Thyroid gland (tissue), 4 donors: ENCODE measurements around the gene ASCC2. TPM values are rescaled to one million over a fixed set of nuclear protein-coding genes. Genes with fewer than 3 reads are reported as not detected.

Source experiments
- DNase-seq, 2 donors: peaks; one replicate each; pipeline ENCODE4 v3.0.0-alpha.2; 2019
- H3K27ac ChIP-seq, 3 donors: fragments of 200-600 bp; sonication (generic); 1 replicate in 2 of 3; 2 replicates in 1 of 3; pipeline ENCODE4 v1.5.1; 2016 to 2019; ENCODE audit warnings: mild to moderate bottlenecking in 1 of 3, moderate library complexity in 1 of 3
- H3K27me3 ChIP-seq: fragments of 200-600 bp; sonication (generic); one replicate; pipeline ENCODE4 v1.5.1; 2019
- H3K36me3 ChIP-seq, 2 donors: fragments of 200-600 bp; sonication (generic); one replicate each; pipeline ENCODE4 v1.5.1; 2016 to 2019
- H3K4me1 ChIP-seq, 2 donors: fragments of 200-600 bp; sonication (generic); one replicate each; pipeline ENCODE4 v1.5.1; 2017 to 2019
- H3K4me3 ChIP-seq, 3 donors: fragments of 200-600 bp; sonication (generic); replicated peaks in 1 of 3; 1 replicate in 2 of 3; 2 replicates in 1 of 3; pipeline ENCODE4 v1.5.1; 2016; ENCODE audit warnings: mild to moderate bottlenecking in 1 of 3
- H3K9me3 ChIP-seq: fragments of 200-600 bp; sonication (generic); one replicate; pipeline ENCODE4 v1.5.1; 2017
- CTCF ChIP-seq, 6 experiments: fragments of 200-600 bp in 3 of 6; fragments of 450-650 bp in 3 of 6; sonication (generic) in 3 of 6; IDR thresholded peaks; one replicate each; pipeline ENCODE4 v1.5.1; 2016 to 2019; ENCODE audit warnings: antibody characterized with exemption in 6 of 6, mild to moderate bottlenecking in 2 of 6, inconsistent platforms in 1 of 6, moderate library complexity in 1 of 6
- POLR2A ChIP-seq, 2 donors: fragments of 450-650 bp; IDR thresholded peaks; one replicate each; pipeline ENCODE4 v1.6.1; 2017; ENCODE audit warnings: antibody characterized with exemption in 2 of 2, mild to moderate bottlenecking in 2 of 2, moderate library complexity in 1 of 2
- WGBS, 2 donors: methylation state at CpG; one replicate each; pipeline ENCODE4 v1.1.5; 2017; 5-methylcytosine and 5-hydroxymethylcytosine counted together
- intact Hi-C: fragments of 100-400 bp; cut with DNase I; formaldehyde crosslinking; loops from one replicate; pipeline ENCODE4 v1.15.1; 2023
- small RNA-seq: library from RNA; depleted of rRNA; stranded (forward); fragments of <200 nt; gene quantifications from one replicate; pipeline ENCODE3, GENCODE V24; 2016
- total RNA-seq, 4 donors: library from RNA; depleted of rRNA; stranded (reverse); fragments of >200 nt; gene quantifications; one replicate each; pipeline ENCODE4 v1.2.3, GENCODE V29; 2016

Gene ASCC2
- total RNA-seq, 4 donors from 2014 or later: 47.6 to 66.8 (median 51.3) TPM

DNA sequence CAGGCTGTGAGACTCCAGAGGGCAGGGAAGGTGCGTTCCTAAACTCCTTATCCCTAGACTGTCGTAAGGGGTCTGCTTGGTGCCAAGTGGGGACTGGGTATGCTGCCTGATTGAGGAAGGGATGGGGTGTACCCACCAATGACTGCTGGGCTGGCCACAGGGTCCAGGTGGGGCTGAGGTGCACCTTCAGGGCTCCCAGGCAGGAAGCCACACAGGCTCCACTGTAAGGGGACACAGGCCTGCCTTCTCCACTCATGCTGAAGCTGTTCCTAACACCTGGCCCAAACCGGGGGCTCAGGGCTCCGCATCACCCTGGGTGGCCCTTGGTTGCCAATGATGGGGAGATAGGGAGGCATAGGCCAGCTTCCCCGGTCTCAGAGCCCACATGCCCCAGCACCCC, 97.9 kb downstream of the ASCC2 start:
- Histone ChIP-seq H3K36me3 (peaks cover 0 to 4% of the 10 kb centered on the region in 2 donors), H3K9me3 (no peaks in the 10 kb centered on the region), H3K27me3 (no peaks in the 10 kb centered on the region), H3K4me3 (no peak overlapping the region), H3K27ac (no peak overlapping the region), H3K4me1 (peaks cover 0 to 12% of the 10 kb centered on the region in 2 donors)
- no peak for DNase-seq
- 100% methylated on average over 1 to 2 of the region's 5 CpGs for WGBS, 2 donors
- TF ChIP-seq POLR2A (IDR thresholded peaks at IDR 0.05): no peak
- TF ChIP-seq CTCF (IDR thresholded peaks at IDR 0.05): no peak
- intact Hi-C loops: no loop called here

- intact Hi-C loops: no loop called here
- TF ChIP-seq POLR2A (IDR thresholded peaks at IDR 0.05): no peak
- no peak for TF ChIP-seq CTCF (IDR thresholded peaks at IDR 0.05)
- peaks cover 0 to 5% of the 10 kb centered on the region in 2 donors for H3K4me1 ChIP-seq
- H3K4me3 ChIP-seq: no peak overlapping the region
- no peaks in the 10 kb centered on the region for H3K27me3 ChIP-seq
- no peak overlapping the region for H3K27ac ChIP-seq
- WGBS, 2 donors: 94 to 96% methylated on average over 6 to 14 of the region's 17 CpGs
- H3K9me3 ChIP-seq: no peaks in the 10 kb centered on the region
- DNase-seq: no peak
- peaks cover 0 to 4% of the 10 kb centered on the region in 2 donors for H3K36me3 ChIP-seq
Measured at GRCh38 chr22:29739346-29739875, 98.7 kb downstream of the ASCC2 start.

Small RNAs within 50 kb of the gene (small RNA-seq; reads per million reads assigned to genes)
- gene RF00019: not detected

Other genes starting within 250 kb of the ASCC2 start
- gene NF2, start 234.6 kb downstream of the ASCC2 start, total RNA-seq: 10 to 100 TPM; 37.5 to 65.5 (median 51.6) TPM
- 1 to 10 TPM in 1 of 4 donors, under 1 TPM in 1, not detected in 2; 0.73 to 1.0 TPM for gene CABP7, start 118.3 kb downstream of the ASCC2 start, total RNA-seq
- 10 to 100 TPM; 16.2 to 40.1 (median 24.3) TPM for gene ZMAT5, start 71.3 kb downstream of the ASCC2 start, total RNA-seq
- gene UQCR10, start 70.9 kb downstream of the ASCC2 start, total RNA-seq: 100 to 1,000 TPM in 1 of 4 donors, 10 to 100 TPM in 3; 20.6 to 134 (median 70.8) TPM
- gene MTMR3, start 44.9 kb upstream of the ASCC2 start, total RNA-seq: 100 to 1,000 TPM in 1 of 4 donors, 10 to 100 TPM in 3; 52.8 to 101 (median 69.1) TPM
- gene HORMAD2, start 242.2 kb upstream of the ASCC2 start, total RNA-seq: not detected